Stimulated activated CD8-positive, alpha-beta memory T cell treated with anti-CD3 and anti-CD28 coated beads, Interleukin-2, amount 100 ng/mL, for 48 hours (primary cell): ENCODE data around the gene CHST5.
"Not testable (repeated sequence)": the region's sequence is repeated elsewhere in the genome, so short reads cannot be mapped to it uniquely, and the experiment has no call there.

Source experiments
- DNase-seq, 2 donors: peaks; one replicate each; pipeline ENCODE4 v3.0.0-alpha.2; 2020; ENCODE audit warnings: low read depth in 2 of 2

The CHST5 gene

GRCh38 chr16:75506107-75506506 is 29.8 kb downstream of the CHST5 start:
- DNase-seq, result no peak

DNA sequence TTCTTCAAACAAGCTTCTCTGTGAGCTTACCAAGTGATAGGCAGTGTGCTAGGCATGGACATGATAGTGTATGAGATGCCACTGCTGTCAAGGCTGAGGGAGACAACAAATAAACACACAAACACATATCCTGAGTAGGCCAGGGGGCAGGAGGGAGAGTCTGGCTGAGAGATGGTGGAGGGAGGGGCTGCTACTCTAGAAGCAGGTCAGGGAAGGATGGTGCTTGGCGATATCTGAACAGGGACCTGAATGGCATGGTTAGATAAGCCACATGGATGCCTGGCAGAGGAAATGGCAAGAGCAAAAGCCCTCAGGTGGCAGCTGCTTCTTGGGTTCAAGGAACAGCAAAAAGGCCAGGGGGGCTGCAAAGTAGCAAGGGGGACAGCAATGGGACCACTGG is 32.1 kb downstream of the CHST5 start:
- DNase-seq, result no peak

GRCh38 chr16:75502916-75503605 is 32.8 kb downstream of the CHST5 start:
- no peak for DNase-seq

DNA sequence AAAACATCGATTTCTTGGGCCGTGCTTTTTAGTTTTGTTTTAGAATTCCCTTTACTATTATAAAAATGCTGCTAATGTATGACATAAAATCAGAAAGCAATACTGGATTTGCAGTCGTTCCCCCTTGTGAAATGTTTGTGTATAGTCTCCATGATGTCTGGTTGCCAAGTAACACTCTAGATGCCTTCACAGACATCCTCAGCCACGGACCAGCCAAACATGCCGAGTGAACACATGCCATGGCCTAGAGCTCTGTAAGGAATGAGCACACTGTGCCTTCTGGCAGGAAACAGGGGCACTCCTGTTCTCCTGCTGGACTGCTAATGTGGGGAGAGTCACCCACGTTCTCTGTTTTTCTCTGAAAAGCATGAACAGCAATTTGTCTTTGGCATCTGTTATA is 34.1 kb downstream of the CHST5 start:
- not testable (repeated sequence) for DNase-seq

- no peak for DNase-seq
Measured at GRCh38 chr16:75501359-75501758, 34.5 kb downstream of the CHST5 start.

GRCh38 chr16:75498605-75499322 is 37.1 kb downstream of the CHST5 start:
- not testable (repeated sequence) for DNase-seq

DNA sequence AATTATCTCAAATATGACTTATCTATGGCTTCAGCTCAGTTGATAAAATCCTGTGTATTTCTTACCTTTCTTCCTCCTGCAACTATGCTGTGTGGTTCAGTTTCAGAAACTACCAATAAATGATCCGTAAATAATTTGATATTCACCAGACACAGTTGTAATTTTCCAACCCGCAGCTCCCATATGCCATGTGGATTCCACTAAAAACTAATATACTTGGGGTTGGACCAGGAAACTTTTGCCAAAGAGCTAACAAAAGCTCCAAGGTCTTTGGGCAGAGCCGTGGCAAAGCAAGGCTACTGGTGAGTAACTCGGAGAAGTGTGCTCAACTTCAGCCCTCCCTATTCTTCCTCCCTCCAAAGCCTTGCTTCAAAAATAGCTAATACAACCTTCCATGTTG is 38.4 kb downstream of the CHST5 start:
- no peak for DNase-seq

DNA sequence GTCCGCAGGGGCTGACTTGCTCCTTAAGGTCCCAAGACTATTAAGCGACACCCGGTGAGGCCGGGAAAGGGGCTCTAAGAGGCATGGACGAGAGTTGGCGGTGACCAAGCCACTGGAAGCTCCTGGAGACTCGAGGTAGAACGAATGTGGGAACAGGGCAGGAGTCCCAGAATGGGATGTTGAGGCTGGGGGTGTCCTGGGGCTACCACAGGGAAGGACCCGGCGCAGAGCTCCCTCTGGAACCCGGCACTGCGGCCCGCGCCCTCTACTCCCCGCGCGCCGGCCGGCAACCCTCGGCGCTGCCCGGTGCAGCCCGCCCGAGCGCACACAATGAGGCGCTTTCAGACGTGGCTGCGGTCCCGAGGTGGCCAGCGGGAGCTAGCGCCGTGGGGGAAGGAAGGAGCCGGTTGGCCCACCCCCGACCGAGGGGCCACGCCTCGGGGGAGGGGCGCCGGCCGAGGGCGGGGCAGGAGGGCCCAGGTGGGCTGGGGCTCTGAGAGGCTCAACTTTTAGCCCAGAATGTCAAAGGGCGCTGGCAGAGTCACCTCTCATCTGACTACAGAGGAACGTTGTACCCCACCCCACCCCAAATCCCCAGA is 40.7 kb downstream of the CHST5 start, which contains the start of gene CHST6:
TSS of gene CHST6 (minus strand) at position 366 of the 599 bp plus-strand sequence. CDS start 15,613 bp downstream, outside the sequence.
- no peak for DNase-seq

- DNase-seq, result no peak
Measured at GRCh38 chr16:75494661-75495075, 41.2 kb downstream of the CHST5 start.

- DNase-seq, result no peak
Measured at GRCh38 chr16:75494184-75494583, 41.7 kb downstream of the CHST5 start.

DNA sequence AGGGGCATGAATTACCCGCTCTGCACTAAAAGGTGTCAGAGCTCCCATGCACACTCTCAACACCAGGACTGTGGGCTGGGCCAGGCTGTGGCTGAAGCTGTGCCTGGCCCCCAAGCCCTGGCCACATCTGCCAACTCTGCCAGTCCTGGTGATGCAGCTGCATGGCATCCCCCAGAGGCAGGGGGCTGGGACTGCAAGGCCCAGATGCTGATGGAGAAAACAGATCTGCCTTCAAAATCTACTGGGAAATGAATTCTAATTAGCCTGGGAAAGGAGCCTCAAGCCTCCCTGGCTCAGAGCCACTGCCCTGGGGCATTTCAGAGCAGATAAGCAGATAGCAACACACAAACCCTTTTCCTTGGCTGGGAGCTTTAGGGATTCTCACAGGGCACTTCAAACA is 44.0 kb downstream of the CHST5 start:
- no peak for DNase-seq

DNA sequence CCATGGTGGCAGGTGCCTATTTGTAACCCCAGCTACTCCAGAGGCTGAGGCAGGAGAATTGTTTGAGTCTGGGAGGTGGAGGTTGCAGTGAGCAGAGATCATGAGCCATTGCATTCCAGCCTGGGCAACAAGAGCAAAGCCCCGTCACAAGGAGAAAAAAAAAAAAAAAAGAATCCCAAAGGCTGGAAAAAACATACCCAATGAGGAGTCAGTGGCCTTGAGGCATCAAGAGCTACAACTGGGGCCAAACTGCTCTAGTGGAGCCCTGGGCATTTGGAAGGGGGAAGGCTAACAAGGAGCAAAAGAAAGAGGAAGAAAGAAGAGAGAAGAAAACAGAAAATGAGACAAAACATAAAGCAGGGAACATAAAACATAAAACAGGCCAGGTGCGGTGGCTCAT is 47.6 kb downstream of the CHST5 start:
- DNase-seq, result no peak

- no peak for DNase-seq
Measured at GRCh38 chr16:75486676-75487313, 49.1 kb downstream of the CHST5 start.

GRCh38 chr16:75486014-75486675 is 49.8 kb downstream of the CHST5 start:
- no peak for DNase-seq

DNA sequence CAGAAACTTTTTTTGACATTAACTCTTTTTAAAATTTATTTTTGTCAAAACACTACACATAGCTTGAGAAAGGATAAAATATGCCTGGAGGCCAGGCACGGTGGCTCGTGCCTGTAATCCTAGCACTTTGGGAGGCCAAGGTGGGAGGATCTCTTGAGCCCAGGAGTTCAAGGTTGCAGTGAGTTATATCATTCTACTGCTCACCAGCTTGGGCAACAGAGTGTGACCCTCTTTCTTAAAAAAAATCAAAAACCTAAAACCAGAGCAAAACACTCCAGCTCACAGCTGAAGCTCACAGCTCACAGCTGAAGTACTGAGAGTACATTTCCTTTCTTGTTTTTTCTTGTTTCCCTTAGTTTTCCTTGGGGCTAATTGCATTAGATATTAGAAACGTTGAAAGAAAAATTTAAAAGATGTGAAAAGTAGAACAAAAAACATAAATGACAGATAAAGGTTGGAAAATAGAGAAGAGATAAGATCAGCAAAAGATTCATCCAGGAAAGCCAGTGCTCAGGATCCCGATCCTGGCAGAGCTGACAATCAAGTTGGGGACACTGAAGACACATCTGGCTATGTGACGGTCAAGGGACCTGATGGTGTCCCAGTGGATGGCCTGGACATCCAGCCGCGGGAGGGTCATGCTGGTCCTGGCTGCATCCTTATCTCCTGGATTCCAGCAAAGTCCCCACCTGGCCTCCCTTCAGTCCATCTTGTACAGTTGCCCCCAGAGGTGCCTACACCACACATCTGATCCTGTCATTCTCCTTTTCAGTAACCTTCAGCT is 50.5 kb downstream of the CHST5 start:
- no peak for DNase-seq

DNA sequence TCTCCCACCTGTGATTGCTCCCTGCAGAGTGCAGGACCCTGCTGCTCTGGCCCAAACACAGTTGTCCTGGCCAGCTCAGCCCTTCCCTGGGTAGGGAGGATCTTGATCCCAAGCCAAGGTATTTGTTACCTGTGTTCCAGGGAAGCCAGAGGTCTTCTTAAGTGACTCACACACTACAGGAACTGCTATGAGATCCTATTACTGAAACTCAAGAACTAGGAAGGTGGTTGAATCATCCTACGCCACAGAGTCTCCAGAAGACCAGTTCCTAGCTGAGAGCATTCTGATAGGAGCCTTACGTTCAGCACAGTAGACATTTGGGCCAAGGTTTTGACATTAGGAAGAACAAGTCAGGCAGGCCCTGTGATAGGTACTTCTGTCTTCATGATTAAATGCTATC is 52.7 kb downstream of the CHST5 start:
- DNase-seq, result no peak

- DNase-seq, result no peak
Measured at GRCh38 chr16:75482434-75483205, 53.3 kb downstream of the CHST5 start.

DNA sequence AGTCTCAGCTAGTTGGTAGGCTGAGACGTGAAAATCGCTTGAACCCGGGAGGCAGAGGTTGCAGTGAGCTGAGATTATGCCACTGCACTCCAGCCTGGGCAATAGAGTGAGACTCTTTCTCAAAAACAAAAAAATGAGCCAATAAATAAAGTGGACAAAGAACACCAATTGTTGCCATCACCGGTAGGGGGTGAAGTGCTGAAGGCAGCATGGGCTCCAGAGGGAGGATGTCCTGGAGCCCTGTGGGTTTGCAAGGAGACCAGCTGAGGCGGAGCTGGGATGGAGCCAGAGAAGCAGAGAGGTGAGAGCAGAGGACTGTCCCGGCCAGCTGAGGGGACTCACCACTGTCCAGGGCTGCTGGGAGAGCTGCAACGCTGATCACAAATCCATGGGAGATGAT is 54.4 kb downstream of the CHST5 start:
- DNase-seq, result no peak

GRCh38 chr16:75479421-75479990 is 56.4 kb downstream of the CHST5 start:
- no peak for DNase-seq
